ENCODE results near the gene ZNF407.

DNA sequence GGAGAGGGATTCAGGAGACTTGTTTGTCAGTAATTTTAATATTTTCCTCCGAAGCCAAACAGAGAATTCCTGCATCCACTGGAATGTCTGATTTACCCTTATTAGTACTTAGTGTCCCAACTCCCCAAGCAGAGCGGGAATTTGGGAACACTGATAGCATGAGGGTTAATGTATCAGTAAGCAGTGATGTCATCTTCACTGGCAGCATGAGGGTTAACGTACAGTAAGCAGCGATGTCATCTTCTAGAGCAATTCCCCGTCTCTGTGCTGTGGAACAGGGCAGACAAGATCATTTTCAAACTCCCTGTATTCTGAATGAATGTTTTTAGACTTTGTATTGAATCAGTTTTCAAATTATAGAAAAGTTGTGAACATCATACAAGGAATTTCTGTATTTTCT lies 228.9 kb downstream of the ZNF407 start:
- TF ChIP-seq, protein P1, sequence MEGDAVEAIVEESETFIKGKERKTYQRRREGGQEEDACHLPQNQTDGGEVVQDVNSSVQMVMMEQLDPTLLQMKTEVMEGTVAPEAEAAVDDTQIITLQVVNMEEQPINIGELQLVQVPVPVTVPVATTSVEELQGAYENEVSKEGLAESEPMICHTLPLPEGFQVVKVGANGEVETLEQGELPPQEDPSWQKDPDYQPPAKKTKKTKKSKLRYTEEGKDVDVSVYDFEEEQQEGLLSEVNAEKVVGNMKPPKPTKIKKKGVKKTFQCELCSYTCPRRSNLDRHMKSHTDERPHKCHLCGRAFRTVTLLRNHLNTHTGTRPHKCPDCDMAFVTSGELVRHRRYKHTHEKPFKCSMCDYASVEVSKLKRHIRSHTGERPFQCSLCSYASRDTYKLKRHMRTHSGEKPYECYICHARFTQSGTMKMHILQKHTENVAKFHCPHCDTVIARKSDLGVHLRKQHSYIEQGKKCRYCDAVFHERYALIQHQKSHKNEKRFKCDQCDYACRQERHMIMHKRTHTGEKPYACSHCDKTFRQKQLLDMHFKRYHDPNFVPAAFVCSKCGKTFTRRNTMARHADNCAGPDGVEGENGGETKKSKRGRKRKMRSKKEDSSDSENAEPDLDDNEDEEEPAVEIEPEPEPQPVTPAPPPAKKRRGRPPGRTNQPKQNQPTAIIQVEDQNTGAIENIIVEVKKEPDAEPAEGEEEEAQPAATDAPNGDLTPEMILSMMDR (IDR thresholded peaks at IDR 0.05 in 8 of 11, conservative IDR thresholded peaks at IDR 0.05 in 3 of 11) = no peak
- no peak for TF ChIP-seq POLR2AphosphoS5 (IDR thresholded peaks at IDR 0.05)
- no peak for TF ChIP-seq POLR2A (IDR thresholded peaks at IDR 0.05)
